NCI-H1694 treated with DMSO at 0.1 percent for 48 hours (cell line): Measurements from ENCODE around the gene MS4A3.
"Not testable (repeated sequence)": the region's sequence is repeated elsewhere in the genome, so short reads cannot be mapped to it uniquely, and the experiment has no call there.

Experiments used
- DNase-seq: peaks from one replicate; lab custom pipeline; 2025; lab: John Stamatoyannopoulos, UW

The MS4A3 gene

GRCh38 chr11:60095477-60096120, 39.1 kb downstream of the MS4A3 start:
- no peak for DNase-seq

DNA sequence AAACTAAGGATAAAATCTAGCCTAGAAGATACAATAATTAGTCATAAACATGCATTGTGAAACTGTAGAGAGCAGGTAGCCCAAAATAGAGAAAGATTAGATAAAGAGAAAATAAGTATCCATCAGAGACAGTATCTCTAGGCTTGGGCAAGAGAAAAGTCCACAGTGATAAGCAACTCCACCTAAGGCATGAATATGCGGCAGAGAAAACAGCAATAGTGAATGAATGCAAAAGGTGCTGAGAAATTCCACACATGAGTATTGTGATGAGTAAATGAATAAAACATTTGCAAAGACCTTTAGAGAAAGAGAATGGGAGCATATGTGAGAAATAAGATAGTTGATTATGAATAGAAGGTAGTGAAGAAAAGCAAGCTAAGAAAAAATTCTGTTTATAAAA, 40.7 kb downstream of the MS4A3 start:
- no peak for DNase-seq

DNA sequence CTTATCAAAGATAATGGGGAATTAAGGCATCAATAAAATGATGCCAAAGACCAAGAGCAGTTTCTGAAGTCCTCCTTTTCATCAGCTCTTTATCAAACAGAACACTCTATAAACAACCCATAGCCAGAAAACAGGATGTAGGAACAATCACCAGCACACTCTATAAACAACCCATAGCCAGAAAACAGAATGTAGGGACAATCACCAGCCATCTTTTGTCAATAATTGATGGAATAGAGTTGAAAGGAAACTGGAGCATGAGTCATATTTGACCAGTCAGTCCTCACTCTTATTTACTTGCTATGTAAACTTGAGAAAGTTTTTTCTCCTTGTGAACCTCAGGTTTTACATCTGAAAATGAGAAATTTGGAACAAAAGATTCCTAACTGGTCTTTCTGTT, 42.0 kb downstream of the MS4A3 start:
- no peak for DNase-seq

DNA sequence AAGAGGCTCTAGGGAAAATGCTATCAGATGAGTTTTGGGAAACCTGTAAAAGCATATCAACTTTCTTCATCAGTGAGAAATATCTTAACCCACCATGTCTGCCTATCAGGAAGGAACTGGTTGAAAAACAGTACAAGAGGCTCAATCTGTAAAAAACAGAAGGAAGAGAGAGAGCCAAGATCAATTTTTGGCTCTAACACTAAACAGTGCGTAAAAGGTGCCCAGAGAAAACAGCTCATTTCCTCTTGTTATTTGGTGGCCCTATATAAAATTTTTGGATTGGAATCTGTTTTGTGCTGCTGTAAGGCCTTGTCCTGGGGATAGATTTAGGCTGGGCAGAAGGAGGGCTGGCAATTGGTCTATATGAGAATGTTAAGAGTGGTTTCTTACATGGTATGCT, 44.1 kb downstream of the MS4A3 start:
- DNase-seq, result no peak

DNA sequence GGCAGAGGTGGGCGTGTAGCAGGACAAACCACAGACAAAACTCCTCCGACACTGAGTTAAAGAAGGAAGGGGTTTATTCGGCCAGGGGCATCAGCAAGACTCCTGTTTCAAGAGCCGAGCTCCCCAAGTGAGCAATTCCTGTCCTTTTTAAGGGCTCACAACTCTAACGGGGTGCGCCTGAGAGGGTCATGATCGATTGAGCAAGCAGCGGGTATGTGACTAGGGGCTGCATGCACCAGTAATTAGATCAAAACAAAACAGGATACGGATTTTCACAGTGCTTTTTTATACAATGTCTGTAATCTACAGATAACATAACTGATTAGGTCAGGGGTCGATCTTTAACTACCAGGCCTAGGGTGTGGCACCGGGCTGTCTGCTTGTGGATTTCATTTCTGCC, 44.9 kb downstream of the MS4A3 start:
- DNase-seq, result not testable (repeated sequence)

DNA sequence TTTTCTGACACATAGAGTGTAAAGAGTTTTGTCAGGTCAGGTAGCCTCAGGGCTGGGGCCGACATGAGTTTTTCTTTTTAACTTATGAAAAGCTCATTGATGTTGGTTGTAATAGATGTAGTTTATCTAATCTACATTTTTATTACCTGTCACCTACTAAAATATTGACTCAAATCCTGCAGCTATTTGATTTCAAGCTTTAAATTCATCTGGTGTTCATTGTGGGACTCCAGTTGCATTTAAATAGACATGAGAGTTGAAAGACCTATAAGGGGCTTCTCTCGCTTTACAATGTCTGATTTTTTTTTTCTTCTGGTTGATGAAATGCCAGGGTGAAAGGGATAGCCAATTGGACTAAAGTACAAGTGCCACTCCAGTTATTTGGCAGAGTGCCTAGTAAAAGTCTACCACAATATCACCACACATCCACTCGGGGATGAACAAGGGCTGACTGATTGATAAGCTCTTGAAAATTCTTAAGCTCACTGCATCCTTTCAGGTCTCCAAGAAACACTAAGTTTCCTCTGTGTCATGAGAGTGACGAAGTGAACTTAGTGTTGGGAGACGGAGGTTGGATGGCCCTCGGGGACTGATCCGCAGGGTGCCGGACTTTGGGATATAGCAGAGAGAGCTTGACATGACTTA, 48.1 kb downstream of the MS4A3 start:
- not testable (repeated sequence) for DNase-seq

- DNase-seq, result not testable (repeated sequence)
Observed at GRCh38 chr11:60108631-60109030, 52.2 kb downstream of the MS4A3 start.

GRCh38 chr11:60111793-60112192, 55.3 kb downstream of the MS4A3 start:
- no peak for DNase-seq

GRCh38 chr11:60116996-60117790, 60.7 kb downstream of the MS4A3 start:
- no peak for DNase-seq

GRCh38 chr11:60118338-60118737, 61.9 kb downstream of the MS4A3 start:
- no peak for DNase-seq

- no peak for DNase-seq
Observed at GRCh38 chr11:60119710-60120109, 63.2 kb downstream of the MS4A3 start.
